Esophagus muscularis mucosa (tissue), 4 donors: Measurements from ENCODE around the gene CLDN4. TPM values are rescaled to one million over a fixed set of nuclear protein-coding genes. Genes with fewer than 3 reads are reported as not detected.
A peak's percentile ranks its signal among the peaks of the same experiment; 100 is the strongest.

Source experiments
- DNase-seq: peaks from one replicate; pipeline ENCODE4 v3.0.0-alpha.2; 2017; ENCODE audit errors: extremely low spot score
- H3K27ac ChIP-seq, 4 donors: fragments of 200-600 bp; sonication (generic); replicated peaks in 1 of 4; 1 replicate in 3 of 4; 2 replicates in 1 of 4; pipeline ENCODE4 v1.5.1; 2016 to 2019; ENCODE audit warnings: mild to moderate bottlenecking in 1 of 4
- H3K27me3 ChIP-seq, 4 donors: fragments of 200-600 bp; sonication (generic); one replicate each; pipeline versions ENCODE4 v1.5.1 to v1.6.0; 2016 to 2019
- H3K36me3 ChIP-seq, 4 donors: fragments of 200-600 bp; sonication (generic); one replicate each; pipeline ENCODE4 v1.5.1; 2016 to 2019
- H3K4me1 ChIP-seq, 4 donors: fragments of 200-600 bp; sonication (generic); one replicate each; pipeline ENCODE4 v1.5.1; 2016 to 2019
- H3K4me3 ChIP-seq, 4 donors: fragments of 200-600 bp; sonication (generic); 1 replicate in 2 of 4; 2 replicates in 2 of 4; pipeline ENCODE4 v1.5.1; 2016 to 2019; ENCODE audit warnings: mild to moderate bottlenecking in 4 of 4, moderate library complexity in 1 of 4
- H3K9me3 ChIP-seq, 4 donors: fragments of 200-600 bp; sonication (generic); 1 replicate in 3 of 4; 2 replicates in 1 of 4; pipeline ENCODE4 v1.5.1; 2016 to 2019
- EP300 ChIP-seq: sonication (generic); formaldehyde crosslinking; IDR thresholded peaks from one replicate; pipeline ENCODE4 v1.6.1; 2017; ENCODE audit warnings: antibody characterized with exemption
- POLR2A ChIP-seq: fragments of 450-650 bp; IDR thresholded peaks from one replicate; pipeline ENCODE4 v1.6.1; 2017; ENCODE audit warnings: antibody characterized with exemption, moderate library complexity, mild to moderate bottlenecking, low read depth
- POLR2AphosphoS5 ChIP-seq, 2 donors: sonication (generic); formaldehyde crosslinking; IDR thresholded peaks; one replicate each; pipeline ENCODE4 v1.6.1; 2017; ENCODE audit warnings: antibody characterized with exemption in 2 of 2
- WGBS: methylation state at CpG from one replicate; pipeline ENCODE4 v1.1.5; 2018; 5-methylcytosine and 5-hydroxymethylcytosine counted together
- intact Hi-C: fragments of 100-400 bp; cut with DNase I; formaldehyde crosslinking; loops from one replicate; pipeline ENCODE4 v1.15.1; 2023
- total RNA-seq, 4 donors: library from RNA; depleted of rRNA; stranded (reverse); fragments of >200 nt; gene quantifications; one replicate each; pipeline versions ENCODE4 v1.1.0 to v1.2.1, GENCODE V29; 2016
- TF ChIP-seq, protein P1 (sequence below), 3 experiments: fragments of 200-600 bp in 2 of 3; fragments of 450-650 bp in 1 of 3; sonication (generic) in 2 of 3; IDR thresholded peaks; one replicate each; pipeline ENCODE4 v1.5.1; 2017 to 2019; ENCODE audit warnings: antibody characterized with exemption in 3 of 3, mild to moderate bottlenecking in 2 of 3, moderate library complexity in 1 of 3

Gene CLDN4
- total RNA-seq, 4 donors from 2014 or later: 0.42 to 3.1 (median 1.7) TPM

DNA sequence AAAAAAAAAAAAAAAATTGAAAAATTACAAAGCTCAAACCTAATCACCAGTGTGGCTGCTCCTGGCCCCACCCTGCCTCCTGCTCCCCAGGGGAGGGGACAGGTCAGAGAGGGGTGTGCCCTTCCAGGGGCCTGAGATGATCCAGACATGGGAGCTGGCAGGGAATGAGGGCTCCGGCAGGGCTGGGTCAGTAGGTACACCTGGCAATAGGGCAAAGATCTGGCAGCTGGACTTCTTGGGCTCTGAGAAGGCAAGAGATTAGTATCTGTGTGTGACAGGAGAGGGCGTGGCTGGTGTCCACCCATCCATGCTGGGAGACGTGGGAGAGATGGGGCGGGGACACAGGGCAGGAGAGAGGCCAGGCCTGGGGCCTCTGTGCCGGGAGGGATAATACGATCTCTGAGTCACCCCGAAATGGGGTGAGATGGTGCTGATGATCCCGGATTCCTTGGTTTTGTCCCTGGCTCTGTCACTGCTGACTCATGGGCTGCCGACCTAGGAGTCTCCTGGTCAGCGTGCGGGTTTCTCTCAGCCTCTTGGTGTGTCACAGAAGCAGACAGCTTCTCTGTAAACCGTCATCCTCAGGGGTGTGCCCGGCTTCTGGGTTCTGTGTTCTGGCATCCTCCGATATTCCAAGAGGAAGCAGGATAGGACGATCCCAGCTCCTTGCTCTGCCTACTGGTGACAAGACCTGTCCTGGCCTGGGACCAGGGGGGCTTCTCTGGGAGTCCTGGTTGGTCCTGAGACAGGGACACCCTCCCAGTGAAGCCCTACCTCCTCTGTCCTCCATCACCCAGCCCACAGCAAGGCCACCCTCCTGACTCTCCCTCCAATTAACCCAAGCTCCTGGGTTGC lies 8.2 kb upstream of the CLDN4 start:
- intact Hi-C loops: no loop called here
- no peak for DNase-seq
- no peak overlapping the region for H3K4me3 ChIP-seq
- peaks cover 0 to 15% (median 6%) of the 10 kb centered on the region in 4 donors for H3K4me1 ChIP-seq
- no peaks in the 10 kb centered on the region for H3K9me3 ChIP-seq
- H3K36me3 ChIP-seq: no peaks in the 10 kb centered on the region
- WGBS: 56% methylated on average over 9 of the region's 15 CpGs
- no peaks in the 10 kb centered on the region for H3K27me3 ChIP-seq
- no peak overlapping the region for H3K27ac ChIP-seq
- no peak for TF ChIP-seq POLR2AphosphoS5 (IDR thresholded peaks at IDR 0.05)
- TF ChIP-seq EP300: no peak
- TF ChIP-seq POLR2A: no peak
- TF ChIP-seq, protein P1, sequence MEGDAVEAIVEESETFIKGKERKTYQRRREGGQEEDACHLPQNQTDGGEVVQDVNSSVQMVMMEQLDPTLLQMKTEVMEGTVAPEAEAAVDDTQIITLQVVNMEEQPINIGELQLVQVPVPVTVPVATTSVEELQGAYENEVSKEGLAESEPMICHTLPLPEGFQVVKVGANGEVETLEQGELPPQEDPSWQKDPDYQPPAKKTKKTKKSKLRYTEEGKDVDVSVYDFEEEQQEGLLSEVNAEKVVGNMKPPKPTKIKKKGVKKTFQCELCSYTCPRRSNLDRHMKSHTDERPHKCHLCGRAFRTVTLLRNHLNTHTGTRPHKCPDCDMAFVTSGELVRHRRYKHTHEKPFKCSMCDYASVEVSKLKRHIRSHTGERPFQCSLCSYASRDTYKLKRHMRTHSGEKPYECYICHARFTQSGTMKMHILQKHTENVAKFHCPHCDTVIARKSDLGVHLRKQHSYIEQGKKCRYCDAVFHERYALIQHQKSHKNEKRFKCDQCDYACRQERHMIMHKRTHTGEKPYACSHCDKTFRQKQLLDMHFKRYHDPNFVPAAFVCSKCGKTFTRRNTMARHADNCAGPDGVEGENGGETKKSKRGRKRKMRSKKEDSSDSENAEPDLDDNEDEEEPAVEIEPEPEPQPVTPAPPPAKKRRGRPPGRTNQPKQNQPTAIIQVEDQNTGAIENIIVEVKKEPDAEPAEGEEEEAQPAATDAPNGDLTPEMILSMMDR (IDR thresholded peaks at IDR 0.05): no peak

DNA sequence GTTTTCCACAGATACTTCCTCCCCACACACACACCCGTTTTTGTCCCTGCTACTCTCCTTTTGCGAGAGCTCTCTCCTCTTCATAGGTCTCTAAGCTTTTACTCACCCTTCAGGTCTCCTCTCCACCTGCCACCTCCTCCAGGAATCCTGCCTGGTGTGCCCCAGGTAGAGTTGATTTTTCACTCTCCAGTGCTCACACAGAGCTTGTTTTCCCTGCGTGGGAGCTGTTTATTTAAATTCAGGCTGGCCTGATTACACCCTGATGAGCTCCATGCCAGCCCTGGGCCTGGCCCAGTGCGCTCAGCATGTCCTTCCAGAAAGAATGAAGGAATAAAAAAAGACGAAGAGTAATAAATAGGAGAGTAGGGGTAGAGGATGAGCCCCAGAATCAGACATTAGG lies 7.5 kb upstream of the CLDN4 start:
- Histone ChIP-seq H3K4me3 (no peak overlapping the region), H3K36me3 (no peaks in the 10 kb centered on the region), H3K9me3 (no peaks in the 10 kb centered on the region), H3K4me1 (peaks cover 3 to 23% (median 14%) of the 10 kb centered on the region in 4 donors), H3K27me3 (no peaks in the 10 kb centered on the region), H3K27ac (no peak overlapping the region)
- no peak for DNase-seq
- intact Hi-C loops: no loop called here
- 83% methylated on average over 5 of the region's 5 CpGs for WGBS
- TF ChIP-seq POLR2A: no peak

DNA sequence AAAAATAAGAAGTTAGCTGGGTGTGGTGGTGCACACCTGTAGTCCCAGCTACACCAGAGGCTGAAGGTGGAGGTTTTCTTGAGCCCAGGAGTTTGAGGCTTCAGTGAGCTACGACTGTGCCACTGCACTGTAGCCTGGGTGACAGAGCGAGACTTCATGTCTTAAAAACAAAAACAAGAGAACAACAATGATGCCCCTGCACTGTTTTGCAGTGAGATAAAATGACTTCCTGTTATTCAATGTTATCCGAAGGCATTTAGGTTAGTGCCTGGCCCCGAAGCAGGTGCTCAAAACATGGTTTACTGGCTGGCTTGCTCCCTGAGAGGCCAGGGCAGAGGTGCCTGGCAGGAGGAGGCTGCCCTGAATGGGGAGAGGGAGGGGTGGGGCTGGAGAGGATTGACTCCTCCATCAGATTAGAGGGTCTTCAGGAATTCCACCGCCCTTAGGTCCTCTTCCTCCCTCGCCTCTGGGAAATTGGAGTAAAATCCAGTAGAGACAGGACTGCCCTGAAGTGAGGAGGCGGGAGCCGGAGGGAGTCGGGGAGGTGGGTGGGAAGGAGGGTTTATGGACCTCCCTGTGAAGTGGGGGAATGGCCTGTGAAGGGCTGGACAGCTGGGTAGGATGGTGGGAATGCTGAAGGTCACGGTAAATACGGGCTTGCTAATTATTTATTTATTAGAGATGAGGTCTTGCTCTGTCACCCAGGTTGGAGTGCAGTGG lies 6.8 kb upstream of the CLDN4 start:
- H3K27me3 ChIP-seq: peaks cover 0 to 4% (median 0%) of the 10 kb centered on the region in 4 donors
- H3K9me3 ChIP-seq: no peaks in the 10 kb centered on the region
- WGBS: 92% methylated on average over 11 of the region's 11 CpGs
- H3K36me3 ChIP-seq: no peaks in the 10 kb centered on the region
- DNase-seq: no peak
- intact Hi-C loops: no loop called here
- no peak overlapping the region for H3K4me3 ChIP-seq
- H3K27ac ChIP-seq: no peak overlapping the region
- H3K4me1 ChIP-seq: peaks cover 3 to 24% (median 15%) of the 10 kb centered on the region in 4 donors
- TF ChIP-seq, protein P1 (IDR thresholded peaks at IDR 0.05): no peak
- TF ChIP-seq POLR2AphosphoS5 (IDR thresholded peaks at IDR 0.05) (no peak), EP300 (no peak), POLR2A (no peak)

DNA sequence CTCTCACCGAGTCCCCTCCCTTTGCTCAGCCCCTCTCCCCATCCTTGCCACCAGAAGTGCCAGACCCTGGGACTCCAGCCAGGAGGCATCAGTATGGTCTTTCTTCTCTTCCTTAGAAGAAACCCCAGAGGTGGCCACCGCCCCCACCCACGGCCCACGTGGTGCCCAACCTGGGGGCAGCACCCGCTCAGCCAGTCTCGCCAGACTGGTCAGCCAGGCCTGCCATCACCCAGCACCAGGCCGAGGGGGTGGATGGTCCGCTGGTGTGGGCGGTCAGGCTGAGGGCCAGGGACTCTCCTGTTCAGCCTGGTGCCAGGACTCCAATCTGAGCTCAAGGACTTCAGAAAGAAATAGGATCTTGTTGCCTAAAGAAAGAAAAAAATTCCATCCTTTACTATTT lies 5.8 kb upstream of the CLDN4 start:
- no peak for TF ChIP-seq POLR2AphosphoS5 (IDR thresholded peaks at IDR 0.05)
- no peak for TF ChIP-seq EP300
- TF ChIP-seq, protein P1 (IDR thresholded peaks at IDR 0.05): no peak
- TF ChIP-seq POLR2A: no peak
- no peak for DNase-seq
- intact Hi-C loops: no loop called here
- Histone ChIP-seq H3K27ac (no peak overlapping the region), H3K27me3 (peaks cover 0 to 13% (median 0%) of the 10 kb centered on the region in 4 donors), H3K4me3 (no peak overlapping the region), H3K36me3 (no peaks in the 10 kb centered on the region), H3K9me3 (no peaks in the 10 kb centered on the region), H3K4me1 (peaks cover 3 to 24% (median 15%) of the 10 kb centered on the region in 4 donors)
- 90% methylated on average over 9 of the region's 9 CpGs for WGBS

DNA sequence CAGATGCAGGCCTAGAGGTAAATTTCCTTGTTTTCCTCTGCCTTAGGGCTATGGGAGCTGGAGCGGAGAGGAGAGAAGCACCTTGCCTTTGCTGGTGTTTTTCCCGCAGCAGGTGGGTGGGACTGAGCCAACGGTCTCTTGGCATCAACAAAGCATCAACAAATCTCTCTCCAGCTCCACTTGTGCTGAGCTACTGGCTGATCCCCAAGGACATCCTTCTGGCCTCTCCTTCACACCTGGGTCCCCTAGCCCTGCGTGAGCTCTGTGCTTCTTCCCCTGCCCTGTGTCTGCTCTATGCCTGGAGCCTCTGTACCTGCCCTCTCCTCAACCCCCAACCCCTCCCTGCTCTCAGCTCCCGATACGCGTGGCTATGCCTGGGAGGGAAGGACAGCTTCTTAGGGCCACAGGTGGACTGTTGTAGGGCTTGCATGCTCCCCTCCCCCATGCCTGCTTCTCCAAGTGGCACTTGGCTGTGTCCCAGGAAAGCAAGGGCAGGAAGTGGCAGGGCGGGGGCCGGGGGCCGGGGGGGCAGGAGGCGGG lies 3.2 kb upstream of the CLDN4 start:
- peak overlapping the region in 1 of 4 donors; percentile 25 for H3K27ac ChIP-seq
- intact Hi-C loops: no loop called here
- peaks cover 3 to 26% (median 20%) of the 10 kb centered on the region in 4 donors for H3K4me1 ChIP-seq
- TF ChIP-seq, protein P1 (IDR thresholded peaks at IDR 0.05): no peak
- no peak for TF ChIP-seq POLR2A
- TF ChIP-seq EP300: no peak
- TF ChIP-seq POLR2AphosphoS5 (IDR thresholded peaks at IDR 0.05): no peak
- H3K4me3 ChIP-seq: no peak overlapping the region
- H3K36me3 ChIP-seq: no peaks in the 10 kb centered on the region
- no peaks in the 10 kb centered on the region for H3K9me3 ChIP-seq
- 19% methylated on average over 10 of the region's 11 CpGs for WGBS
- H3K27me3 ChIP-seq: peaks cover 0 to 40% (median 2%) of the 10 kb centered on the region in 4 donors
- DNase-seq: no peak
